Activated T-cell treated with anti-CD3 and anti-CD28 coated beads for 24 hours (primary cell): ENCODE measurements around the gene BEAN1.

ENCODE experiments used
- DNase-seq: peaks from one replicate; pipeline ENCODE4 v3.0.0-alpha.2; 2020; ENCODE audit warnings: low read depth

The BEAN1 gene

GRCh38 chr16:66419527-66419926 is 7.6 kb upstream of the BEAN1 start:
- no peak for DNase-seq

GRCh38 chr16:66420396-66420795 is 6.7 kb upstream of the BEAN1 start:
- DNase-seq = no peak

- DNase-seq = no peak
These were observed 5.2 kb upstream of the BEAN1 start for GRCh38 chr16:66421891-66422290.

GRCh38 chr16:66422366-66422765 is 4.7 kb upstream of the BEAN1 start:
- DNase-seq = no peak

GRCh38 chr16:66423177-66423576 is 3.9 kb upstream of the BEAN1 start:
- DNase-seq = no peak

GRCh38 chr16:66425651-66426050 is 1.4 kb upstream of the BEAN1 start:
- DNase-seq = no peak

- DNase-seq = no peak
These were observed 721 bp upstream of the BEAN1 start for GRCh38 chr16:66426112-66427035.

- no peak for DNase-seq
These were observed 981 bp downstream of the BEAN1 start for GRCh38 chr16:66427871-66428681.

GRCh38 chr16:66428682-66429251 is 1.7 kb downstream of the BEAN1 start:
- DNase-seq = no peak

GRCh38 chr16:66429290-66429962 is 2.3 kb downstream of the BEAN1 start:
- DNase-seq = no peak

GRCh38 chr16:66430214-66430613 is 3.1 kb downstream of the BEAN1 start:
- DNase-seq = no peak

GRCh38 chr16:66431760-66432159 is 4.7 kb downstream of the BEAN1 start:
- DNase-seq = no peak

- no peak for DNase-seq
These were observed 5.3 kb downstream of the BEAN1 start for GRCh38 chr16:66432429-66432828.

- no peak for DNase-seq
These were observed 7.7 kb downstream of the BEAN1 start for GRCh38 chr16:66434619-66435430.

- no peak for DNase-seq
These were observed 8.8 kb downstream of the BEAN1 start for GRCh38 chr16:66435896-66436295.

GRCh38 chr16:66437391-66437945 is 10.4 kb downstream of the BEAN1 start:
- DNase-seq = no peak

- no peak for DNase-seq
These were observed 11.4 kb downstream of the BEAN1 start for GRCh38 chr16:66438536-66438935.

GRCh38 chr16:66439051-66439730 is 12.1 kb downstream of the BEAN1 start:
- no peak for DNase-seq

- DNase-seq = no peak
These were observed 13.2 kb downstream of the BEAN1 start for GRCh38 chr16:66440271-66440802.

- no peak for DNase-seq
These were observed 13.9 kb downstream of the BEAN1 start for GRCh38 chr16:66440970-66441369.
